Lower lobe of right lung (tissue), 2 donors: ENCODE data around the gene SLC22A14. TPM values are rescaled to one million over a fixed set of nuclear protein-coding genes. Genes with fewer than 3 reads are reported as not detected.

Experiments used
- ATAC-seq, 2 donors: fragments of 200-7000 bp; cut with Tn5 transposase; one replicate each; pipeline ENCODE4 v1.9.1; 2020 to 2022; ENCODE audit warnings: mild to moderate bottlenecking in 2 of 2, moderate library complexity in 2 of 2
- DNase-seq: peaks from one replicate; pipeline ENCODE4 v3.0.0-alpha.2; 2020
- H3K27ac ChIP-seq: fragments of 200-600 bp; one replicate; pipeline ENCODE4 v1.8.0; 2022
- H3K27me3 ChIP-seq: fragments of 200-600 bp; one replicate; pipeline ENCODE4 v1.8.0; 2022; ENCODE audit warnings: low read depth
- H3K36me3 ChIP-seq: fragments of 200-600 bp; one replicate; pipeline ENCODE4 v1.8.0; 2022; ENCODE audit warnings: mild to moderate bottlenecking
- H3K4me1 ChIP-seq: fragments of 200-600 bp; one replicate; pipeline ENCODE4 v1.8.0; 2022
- H3K4me3 ChIP-seq: fragments of 200-600 bp; one replicate; pipeline ENCODE4 v1.8.0; 2022; ENCODE audit warnings: mild to moderate bottlenecking
- H3K9me3 ChIP-seq: fragments of 200-600 bp; one replicate; pipeline ENCODE4 v1.8.0; 2022
- CTCF ChIP-seq: fragments of 200-600 bp; IDR thresholded peaks from one replicate; pipeline ENCODE4 v1.8.0; 2022; ENCODE audit warnings: antibody characterized with exemption, mild to moderate bottlenecking
- intact Hi-C: fragments of 100-400 bp; cut with DNase I; formaldehyde crosslinking; loops from one replicate; pipeline ENCODE4 v1.11.0; 2022
- total RNA-seq: library from RNA; stranded (reverse); fragmentation: NEBNext Ultra II Directional; extraction: Animal tissue kit (Norgen Biotek cat#: 25700); gene quantifications from one replicate; pipeline ENCODE4 v1.2.1, GENCODE V29; 2021
- donor health status: DM: no; HTN: yes; CAD: no; lungs with severe emphysema.

Gene SLC22A14
- total RNA-seq, 1 donor from 2014 or later, result not detected

DNA sequence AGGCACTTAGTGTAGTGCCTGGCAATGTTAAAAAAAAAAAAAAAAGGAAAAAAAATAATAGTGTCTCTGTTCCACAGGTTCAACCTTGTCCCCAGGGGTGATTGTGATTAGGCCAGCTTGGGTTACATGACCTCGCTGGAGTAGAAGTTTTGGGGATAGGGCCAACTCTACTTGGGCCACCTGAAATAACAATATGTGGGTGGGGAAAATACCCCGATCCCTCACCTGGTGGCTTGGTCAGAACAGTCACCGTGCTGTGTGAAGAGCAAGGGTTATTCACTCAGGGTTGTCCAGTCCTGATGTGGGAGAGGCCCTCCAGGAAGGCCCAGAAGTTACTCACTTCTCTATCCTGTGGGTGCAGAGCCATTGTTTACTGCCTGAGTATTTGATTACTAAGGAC, 84.0 kb downstream of the SLC22A14 start:
- no peak for DNase-seq

GRCh38 chr3:38367779-38368178, 85.7 kb downstream of the SLC22A14 start:
- Histone ChIP-seq H3K4me1 (no peaks in the 10 kb centered on the region), H3K27ac (no peak overlapping the region), H3K9me3 (no peaks in the 10 kb centered on the region), H3K27me3 (no peaks in the 10 kb centered on the region), H3K36me3 (peaks cover 10% of the 10 kb centered on the region), H3K4me3 (no peak overlapping the region)
- intact Hi-C loops, result no loop called here
- TF ChIP-seq CTCF, result no peak
- ATAC-seq (no peak), DNase-seq (no peak)

More for the DNA sequence above, 84.0 kb downstream of the SLC22A14 start:
- H3K4me1 ChIP-seq, result no peaks in the 10 kb centered on the region
- peaks cover 10% of the 10 kb centered on the region for H3K36me3 ChIP-seq
- no peaks in the 10 kb centered on the region for H3K27me3 ChIP-seq
- TF ChIP-seq CTCF, result no peak
- intact Hi-C loops, result no loop called here
- H3K9me3 ChIP-seq, result no peaks in the 10 kb centered on the region
- no peak overlapping the region for H3K4me3 ChIP-seq
- H3K27ac ChIP-seq, result no peak overlapping the region
- ATAC-seq, result no peak

Other genes with a start within 250 kb of the SLC22A14 start
- 15.0 TPM for gene DLEC1, start 243.1 kb upstream of the SLC22A14 start, total RNA-seq
- 88.3 TPM for gene ACAA1, start 145.2 kb upstream of the SLC22A14 start, total RNA-seq
- gene MYD88, start 143.6 kb upstream of the SLC22A14 start, total RNA-seq, result 99.7 TPM
- gene OXSR1, start 116.8 kb upstream of the SLC22A14 start, total RNA-seq, result 29.2 TPM
- gene SLC22A13, start 16.5 kb upstream of the SLC22A14 start, total RNA-seq, result 0.32 TPM
- 2.7 TPM for gene XYLB, start 64.5 kb downstream of the SLC22A14 start, total RNA-seq
- gene ACVR2B, start 171.6 kb downstream of the SLC22A14 start, total RNA-seq, result 8.2 TPM
- 12.3 TPM for gene EXOG, start 214.0 kb downstream of the SLC22A14 start, total RNA-seq